ENCODE data around the gene TC2N. TPM values are rescaled to one million over a fixed set of nuclear protein-coding genes. Genes with fewer than 3 reads are reported as not detected.

TC2N gene
- total RNA-seq, 3 donors from 2014 or later (not counting 1 experiment from before 2014, with no cell fraction given): 83.1 to 157 (median 126) TPM

GRCh38 chr14:91774140-91775096, 92.9 kb downstream of the TC2N start:
- WGBS (ENCODE audit: insufficient coverage): 42% methylated on average over 5 of the region's 5 CpGs
- Histone ChIP-seq H3K36me3 (ENCODE audit: control insufficient read depth, insufficient read depth, low read length) (peaks cover 14% of the 10 kb centered on the region), H3K4me1 (ENCODE audit: control insufficient read depth, insufficient read depth, low read length) (no peaks in the 10 kb centered on the region), H3K27me3 (ENCODE audit: control insufficient read depth, insufficient read depth, low read length) (no peaks in the 10 kb centered on the region), H3K27ac (ENCODE audit: low read length) (no peak overlapping the region), H3K4me3 (ENCODE audit: low read length) (no peak overlapping the region), H3K9me3 (ENCODE audit: control insufficient read depth, insufficient read depth, low read length) (no peaks in the 10 kb centered on the region)
- no peaks in the 10 kb centered on the region for H3K9me3 Mint-ChIP-seq
- H3K4me3 Mint-ChIP-seq: no peak overlapping the region
- no peaks in the 10 kb centered on the region for H3K27me3 Mint-ChIP-seq (ENCODE audit: low read depth in 2 of 2)
- H3K36me3 Mint-ChIP-seq: no peaks in the 10 kb centered on the region
- no peak for TF ChIP-seq CTCF (IDR thresholded peaks at IDR 0.05)
- DNase-seq (no peak), ATAC-seq (no peak)
- intact Hi-C loops (cut with micrococcal nuclease): no loop called here
- peaks cover 6 to 12% of the 10 kb centered on the region in 2 donors for H3K4me1 Mint-ChIP-seq
- H3K27ac Mint-ChIP-seq: peak overlapping the region; percentile 19 to 21

- Mint-ChIP-seq H3K4me1 (peaks cover 6 to 11% of the 10 kb centered on the region in 2 donors), H3K36me3 (no peaks in the 10 kb centered on the region), H3K27me3 (ENCODE audit: low read depth in 2 of 2) (no peaks in the 10 kb centered on the region), H3K4me3 (no peak overlapping the region), H3K27ac (no peak overlapping the region), H3K9me3 (no peaks in the 10 kb centered on the region)
- ATAC-seq (no peak), DNase-seq (no peak)
- intact Hi-C loops (cut with micrococcal nuclease): no loop called here
- Histone ChIP-seq H3K27me3 (ENCODE audit: control insufficient read depth, insufficient read depth, low read length) (no peaks in the 10 kb centered on the region), H3K36me3 (ENCODE audit: control insufficient read depth, insufficient read depth, low read length) (peaks cover 8% of the 10 kb centered on the region), H3K9me3 (ENCODE audit: control insufficient read depth, insufficient read depth, low read length) (no peaks in the 10 kb centered on the region), H3K4me3 (ENCODE audit: low read length) (no peak overlapping the region), H3K4me1 (ENCODE audit: control insufficient read depth, insufficient read depth, low read length) (no peaks in the 10 kb centered on the region), H3K27ac (ENCODE audit: low read length) (no peak overlapping the region)
- no peak for TF ChIP-seq CTCF (IDR thresholded peaks at IDR 0.05)
- 100% methylated on average over 1 of the region's 2 CpGs for WGBS (ENCODE audit: insufficient coverage)
Measured at GRCh38 chr14:91770185-91770584, 97.2 kb downstream of the TC2N start.

GRCh38 chr14:91755570-91756295, 111.6 kb downstream of the TC2N start:
- no peak overlapping the region for H3K27ac Mint-ChIP-seq
- H3K9me3 Mint-ChIP-seq: peaks cover 0 to 4% of the 10 kb centered on the region in 2 donors

More at GRCh38 chr14:91755570-91756295, 111.6 kb downstream of the TC2N start:
- TF ChIP-seq CTCF (IDR thresholded peaks at IDR 0.05): no peak
- no peak for DNase-seq
- H3K27me3 Mint-ChIP-seq (ENCODE audit: low read depth in 2 of 2): peaks cover 0 to 3% of the 10 kb centered on the region in 2 donors
- 68% methylated on average over 3 of the region's 4 CpGs for WGBS (ENCODE audit: insufficient coverage)
- intact Hi-C loops (cut with micrococcal nuclease): no loop called here
- Histone ChIP-seq H3K27ac (ENCODE audit: low read length) (no peak overlapping the region), H3K4me1 (ENCODE audit: control insufficient read depth, insufficient read depth, low read length) (no peaks in the 10 kb centered on the region), H3K36me3 (ENCODE audit: control insufficient read depth, insufficient read depth, low read length) (no peaks in the 10 kb centered on the region), H3K27me3 (ENCODE audit: control insufficient read depth, insufficient read depth, low read length) (no peaks in the 10 kb centered on the region), H3K4me3 (ENCODE audit: low read length) (no peak overlapping the region), H3K9me3 (ENCODE audit: control insufficient read depth, insufficient read depth, low read length) (peaks cover 7% of the 10 kb centered on the region)
- no peaks in the 10 kb centered on the region for H3K4me1 Mint-ChIP-seq
- no peaks in the 10 kb centered on the region for H3K36me3 Mint-ChIP-seq
- H3K4me3 Mint-ChIP-seq: no peak overlapping the region
- ATAC-seq: no peak
